ENCODE data around the gene CTSL.

CTSL gene

GRCh38 chr9:87702921-87703320 is 23.0 kb upstream of the CTSL start:
- H3K9ac ChIP-seq (ENCODE audit: low read length), result no peak overlapping the region
- H3K36me3 ChIP-seq (ENCODE audit: insufficient read depth, low read length), result peaks cover 61% of the 10 kb centered on the region
- no peaks in the 10 kb centered on the region for H3K9me3 ChIP-seq (ENCODE audit: low read length)
- no peaks in the 10 kb centered on the region for H3K27me3 ChIP-seq (ENCODE audit: control insufficient read depth in 1 of 2, insufficient read depth in 2 of 2, low read length in 2 of 2)
- no peaks in the 10 kb centered on the region for H3K4me1 ChIP-seq (ENCODE audit: insufficient read depth, low read length)
- H3K27ac ChIP-seq (ENCODE audit: low read depth, low read length), result no peak overlapping the region
- H3K4me3 ChIP-seq (ENCODE audit: low read depth in 1 of 2, low read length in 2 of 2), result no peak overlapping the region

- H3K27me3 ChIP-seq (ENCODE audit: control insufficient read depth in 1 of 2, insufficient read depth in 2 of 2, low read length in 2 of 2), result no peaks in the 10 kb centered on the region
- H3K9ac ChIP-seq (ENCODE audit: low read length), result no peak overlapping the region
- H3K36me3 ChIP-seq (ENCODE audit: insufficient read depth, low read length), result peaks cover 53% of the 10 kb centered on the region
- H3K9me3 ChIP-seq (ENCODE audit: low read length), result no peaks in the 10 kb centered on the region
- no peak overlapping the region for H3K27ac ChIP-seq (ENCODE audit: low read depth, low read length)
- no peak overlapping the region for H3K4me3 ChIP-seq (ENCODE audit: low read depth in 1 of 2, low read length in 2 of 2)
- no peaks in the 10 kb centered on the region for H3K4me1 ChIP-seq (ENCODE audit: insufficient read depth, low read length)
Observed at GRCh38 chr9:87703636-87704276, 22.2 kb upstream of the CTSL start.

GRCh38 chr9:87704342-87704741 is 21.6 kb upstream of the CTSL start:
- H3K27ac ChIP-seq (ENCODE audit: low read depth, low read length), result no peak overlapping the region
- no peak overlapping the region for H3K4me3 ChIP-seq (ENCODE audit: low read depth in 1 of 2, low read length in 2 of 2)
- H3K9ac ChIP-seq (ENCODE audit: low read length), result no peak overlapping the region
- no peaks in the 10 kb centered on the region for H3K4me1 ChIP-seq (ENCODE audit: insufficient read depth, low read length)
- H3K9me3 ChIP-seq (ENCODE audit: low read length), result no peaks in the 10 kb centered on the region
- peaks cover 48% of the 10 kb centered on the region for H3K36me3 ChIP-seq (ENCODE audit: insufficient read depth, low read length)
- H3K27me3 ChIP-seq (ENCODE audit: control insufficient read depth in 1 of 2, insufficient read depth in 2 of 2, low read length in 2 of 2), result no peaks in the 10 kb centered on the region

DNA sequence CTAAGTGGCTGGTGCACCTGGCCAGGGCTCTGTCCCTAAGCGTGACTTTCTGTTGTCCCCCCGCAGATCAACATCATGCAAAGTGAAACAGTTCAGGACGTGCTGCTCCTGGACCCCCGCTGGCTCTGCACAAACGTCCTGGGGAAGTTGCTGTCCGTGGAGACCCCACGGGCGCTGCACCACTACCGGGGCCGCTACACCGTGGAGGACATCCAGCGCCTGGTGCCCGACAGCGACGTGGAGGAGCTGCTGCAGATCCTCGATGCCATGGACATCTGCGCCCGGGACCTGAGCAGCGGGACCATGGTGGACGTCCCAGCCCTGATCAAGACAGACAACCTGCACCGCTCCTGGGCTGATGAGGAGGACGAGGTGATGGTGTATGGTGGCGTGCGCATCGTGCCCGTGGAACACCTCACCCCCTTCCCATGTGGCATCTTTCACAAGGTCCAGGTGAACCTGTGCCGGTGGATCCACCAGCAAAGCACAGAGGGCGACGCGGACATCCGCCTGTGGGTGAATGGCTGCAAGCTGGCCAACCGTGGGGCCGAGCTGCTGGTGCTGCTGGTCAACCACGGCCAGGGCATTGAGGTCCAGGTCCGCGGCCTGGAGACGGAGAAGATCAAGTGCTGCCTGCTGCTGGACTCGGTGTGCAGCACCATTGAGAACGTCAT is 19.7 kb upstream of the CTSL start:
- H3K4me3 ChIP-seq (ENCODE audit: low read depth in 1 of 2, low read length in 2 of 2), result no peak overlapping the region

DNA sequence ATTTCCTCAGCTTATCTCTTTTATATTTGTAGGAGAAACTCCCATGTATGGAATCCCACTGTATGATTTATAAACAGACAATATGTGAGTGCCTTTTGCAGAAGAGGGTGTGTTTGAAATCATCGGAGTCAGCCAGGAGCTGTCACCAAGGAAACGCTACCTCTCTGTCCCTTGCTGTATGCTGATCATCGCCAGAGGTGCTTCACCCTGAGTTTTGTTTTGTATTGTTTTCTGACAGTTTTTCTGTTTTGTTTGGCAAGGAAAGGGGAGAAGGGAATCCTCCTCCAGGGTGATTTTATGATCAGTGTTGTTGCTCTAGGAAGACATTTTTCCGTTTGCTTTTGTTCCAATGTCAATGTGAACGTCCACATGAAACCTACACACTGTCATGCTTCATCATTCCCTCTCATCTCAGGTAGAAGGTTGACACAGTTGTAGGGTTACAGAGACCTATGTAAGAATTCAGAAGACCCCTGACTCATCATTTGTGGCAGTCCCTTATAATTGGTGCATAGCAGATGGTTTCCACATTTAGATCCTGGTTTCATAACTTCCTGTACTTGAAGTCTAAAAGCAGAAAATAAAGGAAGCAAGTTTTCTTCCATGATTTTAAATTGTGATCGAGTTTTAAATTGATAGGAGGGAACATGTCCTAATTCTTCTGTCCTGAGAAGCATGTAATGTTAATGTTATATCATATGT is 18.0 kb upstream of the CTSL start:
- peaks cover 3% of the 10 kb centered on the region for H3K4me1 ChIP-seq (ENCODE audit: insufficient read depth, low read length)
- no peak overlapping the region for H3K9ac ChIP-seq (ENCODE audit: low read length)
- H3K36me3 ChIP-seq (ENCODE audit: insufficient read depth, low read length), result peaks cover 35% of the 10 kb centered on the region
- no peak overlapping the region for H3K27ac ChIP-seq (ENCODE audit: low read depth, low read length)
- no peaks in the 10 kb centered on the region for H3K27me3 ChIP-seq (ENCODE audit: control insufficient read depth in 1 of 2, insufficient read depth in 2 of 2, low read length in 2 of 2)
- no peaks in the 10 kb centered on the region for H3K9me3 ChIP-seq (ENCODE audit: low read length)
- no peak overlapping the region for H3K4me3 ChIP-seq (ENCODE audit: low read depth in 1 of 2, low read length in 2 of 2)

More for the DNA sequence above, 19.7 kb upstream of the CTSL start:
- no peak overlapping the region for H3K27ac ChIP-seq (ENCODE audit: low read depth, low read length)
- H3K36me3 ChIP-seq (ENCODE audit: insufficient read depth, low read length), result peaks cover 44% of the 10 kb centered on the region
- H3K9me3 ChIP-seq (ENCODE audit: low read length), result no peaks in the 10 kb centered on the region
- H3K4me1 ChIP-seq (ENCODE audit: insufficient read depth, low read length), result no peaks in the 10 kb centered on the region
- no peak overlapping the region for H3K9ac ChIP-seq (ENCODE audit: low read length)
- H3K27me3 ChIP-seq (ENCODE audit: control insufficient read depth in 1 of 2, insufficient read depth in 2 of 2, low read length in 2 of 2), result no peaks in the 10 kb centered on the region

- Histone ChIP-seq H3K27ac (ENCODE audit: low read depth, low read length) (no peak overlapping the region), H3K9me3 (ENCODE audit: low read length) (no peaks in the 10 kb centered on the region), H3K27me3 (ENCODE audit: control insufficient read depth in 1 of 2, insufficient read depth in 2 of 2, low read length in 2 of 2) (no peaks in the 10 kb centered on the region), H3K9ac (ENCODE audit: low read length) (no peak overlapping the region), H3K4me1 (ENCODE audit: insufficient read depth, low read length) (peaks cover 6% of the 10 kb centered on the region), H3K4me3 (ENCODE audit: low read depth in 1 of 2, low read length in 2 of 2) (no peak overlapping the region), H3K36me3 (ENCODE audit: insufficient read depth, low read length) (peaks cover 29% of the 10 kb centered on the region)
Observed at GRCh38 chr9:87708546-87708945, 17.4 kb upstream of the CTSL start.

DNA sequence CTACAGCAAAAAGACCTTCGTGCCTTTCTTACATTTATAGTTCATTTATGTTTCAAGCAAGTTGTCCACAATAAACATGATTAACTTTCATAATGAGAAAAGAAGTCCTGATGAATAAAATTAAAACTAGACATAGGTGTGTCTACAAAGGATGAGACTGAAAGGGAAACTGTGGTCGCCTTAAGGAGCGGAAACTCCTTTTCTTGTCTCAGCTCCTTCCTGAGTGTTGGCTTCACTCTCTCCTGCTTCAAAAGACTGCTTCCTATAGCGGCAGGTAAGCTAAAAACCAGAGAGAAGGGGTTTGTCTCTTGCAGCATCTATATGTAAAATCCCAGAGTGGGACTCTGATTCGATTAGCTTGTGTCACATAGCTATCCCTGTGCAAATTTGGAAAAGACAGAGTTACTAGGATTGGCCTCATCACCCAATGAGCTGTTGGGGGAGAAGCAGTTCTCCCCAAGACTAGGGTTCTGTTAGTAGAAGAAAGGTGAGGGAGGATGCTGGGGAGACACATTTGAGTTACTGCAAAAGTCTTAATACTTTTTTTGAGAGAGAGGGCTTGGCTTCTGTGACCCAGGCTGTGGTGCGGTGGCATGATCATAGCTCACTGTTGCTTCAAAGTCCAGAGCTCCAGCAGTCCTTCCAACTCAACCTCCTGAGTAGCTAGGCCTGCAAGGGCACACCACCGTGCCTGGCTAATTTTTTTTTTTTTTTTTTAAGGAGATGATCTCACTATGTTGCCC is 16.8 kb upstream of the CTSL start:
- Histone ChIP-seq H3K27me3 (ENCODE audit: control insufficient read depth in 1 of 2, insufficient read depth in 2 of 2, low read length in 2 of 2) (no peaks in the 10 kb centered on the region), H3K4me3 (ENCODE audit: low read depth in 1 of 2, low read length in 2 of 2) (no peak overlapping the region)

DNA sequence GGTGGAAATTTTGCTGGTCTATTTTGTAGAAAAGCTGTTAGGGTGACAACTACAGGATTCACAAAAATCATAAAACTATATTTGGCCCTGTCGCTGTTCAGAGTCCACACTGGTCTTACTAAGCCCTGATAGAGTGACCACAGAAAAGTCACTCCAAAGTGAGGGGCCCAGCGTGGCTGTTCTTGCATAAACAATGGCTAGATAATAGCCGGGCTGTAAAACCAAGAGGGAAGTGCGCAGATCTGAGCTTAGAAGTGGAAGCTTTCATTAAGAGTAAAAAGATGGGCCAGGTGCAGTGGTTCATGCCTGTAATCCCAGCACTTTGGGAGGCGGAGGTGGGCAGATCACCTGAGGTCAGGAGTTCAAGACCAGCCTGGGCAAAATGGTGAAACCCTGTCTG is 15.5 kb upstream of the CTSL start:
- H3K27me3 ChIP-seq (ENCODE audit: control insufficient read depth in 1 of 2, insufficient read depth in 2 of 2, low read length in 2 of 2), result no peaks in the 10 kb centered on the region
- H3K27ac ChIP-seq (ENCODE audit: low read depth, low read length), result no peak overlapping the region
- no peaks in the 10 kb centered on the region for H3K9me3 ChIP-seq (ENCODE audit: low read length)
- no peak overlapping the region for H3K4me3 ChIP-seq (ENCODE audit: low read depth in 1 of 2, low read length in 2 of 2)
- H3K4me1 ChIP-seq (ENCODE audit: insufficient read depth, low read length), result peaks cover 20% of the 10 kb centered on the region
- H3K36me3 ChIP-seq (ENCODE audit: insufficient read depth, low read length), result peaks cover 23% of the 10 kb centered on the region
- no peak overlapping the region for H3K9ac ChIP-seq (ENCODE audit: low read length)

More for the DNA sequence above, 16.8 kb upstream of the CTSL start:
- no peak overlapping the region for H3K9ac ChIP-seq (ENCODE audit: low read length)
- peaks cover 10% of the 10 kb centered on the region for H3K4me1 ChIP-seq (ENCODE audit: insufficient read depth, low read length)
- no peak overlapping the region for H3K27ac ChIP-seq (ENCODE audit: low read depth, low read length)
- no peaks in the 10 kb centered on the region for H3K9me3 ChIP-seq (ENCODE audit: low read length)
- H3K36me3 ChIP-seq (ENCODE audit: insufficient read depth, low read length), result peaks cover 23% of the 10 kb centered on the region

DNA sequence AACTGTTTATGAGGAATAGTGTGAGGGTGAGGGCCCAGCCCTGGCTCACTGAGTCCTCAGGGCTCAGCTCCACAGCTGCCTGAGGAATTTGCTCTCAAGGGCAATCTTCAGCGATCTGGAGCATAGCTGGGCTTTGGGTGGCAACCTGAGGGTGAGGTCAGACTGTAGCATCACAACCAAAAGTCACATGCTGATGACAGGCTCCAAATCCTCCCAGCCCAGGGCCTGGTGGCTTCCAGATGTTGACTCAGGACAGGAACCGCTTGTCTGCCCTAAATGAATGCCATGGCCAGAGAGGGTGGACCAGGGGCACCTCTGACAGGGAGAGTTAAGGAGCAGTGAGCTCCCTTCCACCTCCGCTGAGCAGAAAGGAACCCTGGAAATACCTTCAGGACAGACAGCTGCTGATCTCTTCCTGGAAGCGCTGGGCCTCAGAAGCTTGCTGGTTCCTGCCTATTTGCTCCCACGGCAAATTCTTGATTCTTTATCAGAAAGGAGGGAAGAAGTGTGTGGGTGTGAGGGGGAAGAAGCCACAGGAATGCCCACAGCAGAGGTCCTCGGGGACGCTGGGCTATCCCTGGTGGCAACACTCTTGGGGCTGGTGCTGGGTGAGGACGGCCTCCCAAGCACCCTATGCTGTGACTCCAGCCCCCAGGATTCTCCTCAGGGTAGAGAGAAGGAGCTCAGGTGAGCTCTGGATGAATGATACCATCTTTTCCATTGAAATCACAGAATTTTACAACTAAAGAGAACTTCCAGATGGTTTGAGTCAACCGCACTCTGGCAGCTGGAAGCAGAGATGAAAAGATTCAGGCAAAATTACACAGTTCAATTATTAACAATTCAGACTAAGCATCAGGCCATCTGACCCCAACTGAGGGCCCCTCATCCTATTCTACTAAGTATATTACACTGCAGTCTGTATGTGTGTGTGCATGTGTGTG is 13.8 kb upstream of the CTSL start:
- H3K9me3 ChIP-seq (ENCODE audit: low read length), result no peaks in the 10 kb centered on the region
- H3K4me3 ChIP-seq (ENCODE audit: low read depth in 1 of 2, low read length in 2 of 2), result no peak overlapping the region
- no peak overlapping the region for H3K27ac ChIP-seq (ENCODE audit: low read depth, low read length)
- peaks cover 8% of the 10 kb centered on the region for H3K36me3 ChIP-seq (ENCODE audit: insufficient read depth, low read length)
- H3K4me1 ChIP-seq (ENCODE audit: insufficient read depth, low read length), result peaks cover 20% of the 10 kb centered on the region
- H3K27me3 ChIP-seq (ENCODE audit: control insufficient read depth in 1 of 2, insufficient read depth in 2 of 2, low read length in 2 of 2), result no peaks in the 10 kb centered on the region
- H3K9ac ChIP-seq (ENCODE audit: low read length), result no peak overlapping the region

DNA sequence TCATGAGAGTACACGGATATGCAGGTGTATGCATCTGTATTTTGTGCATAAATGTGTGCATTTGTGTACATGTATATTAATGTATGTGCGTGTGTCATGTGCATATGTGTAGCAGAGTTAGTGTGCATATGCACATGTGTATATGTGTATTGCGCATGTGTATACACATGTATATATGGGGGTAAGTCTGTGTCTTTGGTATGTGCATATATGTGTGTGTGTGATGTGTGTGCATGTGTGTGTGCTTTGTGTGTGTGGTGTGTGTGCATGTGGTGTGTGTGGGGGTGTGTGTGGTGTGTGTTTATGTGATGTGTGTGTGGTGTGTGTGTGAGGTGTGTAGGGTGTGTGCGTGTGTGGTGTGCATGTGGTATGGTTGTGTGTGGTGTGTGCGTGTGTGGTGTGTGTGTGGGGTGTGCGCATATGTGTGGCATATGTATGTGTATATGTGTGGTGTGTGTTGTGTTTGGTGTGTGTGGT is 13.1 kb upstream of the CTSL start:
- no peaks in the 10 kb centered on the region for H3K9me3 ChIP-seq (ENCODE audit: low read length)
- H3K4me3 ChIP-seq (ENCODE audit: low read depth in 1 of 2, low read length in 2 of 2), result no peak overlapping the region
- H3K36me3 ChIP-seq (ENCODE audit: insufficient read depth, low read length), result peaks cover 5% of the 10 kb centered on the region
- peaks cover 20% of the 10 kb centered on the region for H3K4me1 ChIP-seq (ENCODE audit: insufficient read depth, low read length)
- peak overlapping the region; percentile 16 for H3K9ac ChIP-seq (ENCODE audit: low read length)
- H3K27me3 ChIP-seq (ENCODE audit: control insufficient read depth in 1 of 2, insufficient read depth in 2 of 2, low read length in 2 of 2), result no peaks in the 10 kb centered on the region
- no peak overlapping the region for H3K27ac ChIP-seq (ENCODE audit: low read depth, low read length)

Measured in muscle layer of colon (tissue), 2 donors.